Neuronal stem cell (in vitro differentiated cells): ENCODE measurements around the gene SOX18.
A peak's percentile ranks its signal among the peaks of the same experiment; 100 is the strongest.

ENCODE experiments used
- DNase-seq: peaks from one replicate; pipeline ENCODE4 v3.0.0-alpha.2; 2013; ENCODE audit warnings: low spot score
- H2AFZ ChIP-seq: one replicate; pipeline ENCODE4 v1.6.1; 2013; ENCODE audit warnings: mild to moderate bottlenecking, low read length, inconsistent platforms
- H2AK5ac ChIP-seq: 2 replicates; pipeline ENCODE4 v1.6.1; 2013; ENCODE audit warnings: low read depth, mild to moderate bottlenecking, inconsistent platforms, low read length, moderate library complexity, mixed read lengths
- H2BK120ac ChIP-seq: 2 replicates; pipeline ENCODE4 v1.6.1; 2013; ENCODE audit warnings: low read depth, mild to moderate bottlenecking, inconsistent platforms, low read length, moderate library complexity, mixed read lengths
- H2BK12ac ChIP-seq: one replicate; pipeline ENCODE4 v1.6.1; 2013; ENCODE audit warnings: low read length, inconsistent platforms
- H2BK15ac ChIP-seq: 2 replicates; pipeline ENCODE4 v1.6.1; 2013; ENCODE audit warnings: mild to moderate bottlenecking, low read length, inconsistent platforms, mixed read lengths
- H2BK5ac ChIP-seq: one replicate; pipeline ENCODE4 v1.6.1; 2013; ENCODE audit warnings: inconsistent platforms, mild to moderate bottlenecking, low read length, moderate library complexity
- H3K14ac ChIP-seq: one replicate; pipeline ENCODE4 v1.6.1; 2013; ENCODE audit warnings: low read length, inconsistent platforms
- H3K18ac ChIP-seq: 2 replicates; pipeline ENCODE4 v1.6.1; 2013; ENCODE audit warnings: low read length, inconsistent platforms
- H3K23ac ChIP-seq: 2 replicates; pipeline ENCODE4 v1.6.1; 2013; ENCODE audit warnings: low read depth, mild to moderate bottlenecking, mixed read lengths, low read length, inconsistent platforms; ENCODE audit not compliant: poor library complexity
- H3K27ac ChIP-seq: replicated peaks from 3 replicates; pipeline ENCODE4 v1.5.1; 2013; ENCODE audit warnings: low read length, inconsistent platforms
- H3K27me3 ChIP-seq, 3 experiments: 2 replicates each; pipeline ENCODE4 v1.6.1; 2013; ENCODE audit warnings: low read length in 3 of 3, mild to moderate bottlenecking in 2 of 3, inconsistent platforms in 1 of 3, low read depth in 1 of 3, mixed read lengths in 1 of 3, moderate library complexity in 1 of 3; ENCODE audit not compliant: control insufficient read depth in 3 of 3, insufficient read depth in 3 of 3
- H3K36me3 ChIP-seq, 2 donors: replicated peaks in 1 of 2; 2 replicates each; pipeline ENCODE4 v1.6.1; 2013; ENCODE audit warnings: low read length in 2 of 2; ENCODE audit not compliant: control insufficient read depth in 2 of 2, insufficient read depth in 2 of 2
- H3K4ac ChIP-seq: 2 replicates; pipeline ENCODE4 v1.6.1; 2013; ENCODE audit warnings: inconsistent platforms, mild to moderate bottlenecking, low read length, moderate library complexity
- H3K4me1 ChIP-seq, 2 donors: 1 replicate in 1 of 2; 2 replicates in 1 of 2; pipeline ENCODE4 v1.6.1; 2013; ENCODE audit warnings: low read length in 2 of 2, low read depth in 1 of 2; ENCODE audit not compliant: control insufficient read depth in 2 of 2, insufficient read depth in 1 of 2
- H3K4me2 ChIP-seq: one replicate; pipeline ENCODE4 v1.6.1; 2013; ENCODE audit warnings: mild to moderate bottlenecking, low read length, inconsistent platforms; ENCODE audit not compliant: insufficient read depth, poor library complexity, severe bottlenecking
- H3K4me3 ChIP-seq, 2 donors: 2 replicates each; pipeline ENCODE4 v1.5.1; 2013; ENCODE audit warnings: low read length in 2 of 2, mild to moderate bottlenecking in 2 of 2, inconsistent platforms in 1 of 2, moderate library complexity in 1 of 2
- H3K79me1 ChIP-seq: one replicate; pipeline ENCODE4 v1.6.1; 2013; ENCODE audit warnings: low read depth, mild to moderate bottlenecking, inconsistent platforms, low read length, moderate library complexity
- H3K9ac ChIP-seq: one replicate; pipeline ENCODE4 v1.6.1; 2013; ENCODE audit warnings: mild to moderate bottlenecking, low read depth, low read length, inconsistent platforms; ENCODE audit not compliant: poor library complexity
- H3K9me3 ChIP-seq, 2 donors: replicated peaks in 1 of 2; 2 replicates each; pipeline versions ENCODE3 to v1.6.1; 2013; ENCODE audit warnings: low read length in 2 of 2, mild to moderate bottlenecking in 2 of 2, inconsistent platforms in 1 of 2, low read depth in 1 of 2, mixed read lengths in 1 of 2, moderate library complexity in 1 of 2; ENCODE audit not compliant: control insufficient read depth in 2 of 2, insufficient read depth in 1 of 2
- H4K8ac ChIP-seq: one replicate; pipeline ENCODE4 v1.6.1; 2013; ENCODE audit warnings: low read depth, mild to moderate bottlenecking, inconsistent platforms, low read length, moderate library complexity
- H4K91ac ChIP-seq: one replicate; pipeline ENCODE4 v1.6.1; 2013; ENCODE audit warnings: low read length, low read depth, mild to moderate bottlenecking, inconsistent platforms; ENCODE audit not compliant: poor library complexity
- WGBS, 2 donors: extraction: QIAGEN DNeasy Blood & Tissue Kit; methylation state at CpG; one replicate each; pipeline ENCODE4 v1.1.7; 2013; ENCODE audit warnings: missing lambda C conversion rate in 2 of 2, mixed read lengths in 1 of 2; ENCODE audit not compliant: insufficient read length in 2 of 2, insufficient replicate concordance in 1 of 2; ENCODE audit errors: extremely low coverage in 2 of 2; 5-methylcytosine and 5-hydroxymethylcytosine counted together

Gene SOX18

GRCh38 chr20:64029293-64030117 lies 19.9 kb downstream of the SOX18 start:
- Histone ChIP-seq H3K4me3 (no peak overlapping the region), H2BK5ac (no peak overlapping the region), H3K4ac (no peak overlapping the region), H3K14ac (no peak overlapping the region), H3K79me1 (peaks cover 9% of the 10 kb centered on the region), H3K36me3 (peaks cover 65 to 92% of the 10 kb centered on the region in 2 donors), H3K4me1 (no peaks in the 10 kb centered on the region), H2BK120ac (no peak overlapping the region), H3K4me2 (no peak overlapping the region), H2AK5ac (no peak overlapping the region), H3K27ac (no peak overlapping the region), H4K91ac (no peak overlapping the region), H3K23ac (no peak overlapping the region), H2BK12ac (no peak overlapping the region), H4K8ac (no peak overlapping the region), H3K18ac (no peak overlapping the region), H3K9ac (peak overlapping the region; percentile 21), H3K9me3 (no peaks in the 10 kb centered on the region), H3K27me3 (no peaks in the 10 kb centered on the region), H2BK15ac (no peak overlapping the region), H2AFZ (no peak overlapping the region)
- no peak for DNase-seq
- no CpG with 5 or more reads among the region's 38 CpGs for WGBS, 2 donors

- Histone ChIP-seq H3K18ac (no peak overlapping the region), H4K91ac (no peak overlapping the region), H3K27ac (no peak overlapping the region), H2AK5ac (no peak overlapping the region), H2BK120ac (no peak overlapping the region), H2BK12ac (no peak overlapping the region), H4K8ac (no peak overlapping the region), H3K9ac (no peak overlapping the region), H3K4me1 (no peaks in the 10 kb centered on the region), H3K36me3 (peaks cover 72 to 94% of the 10 kb centered on the region in 2 donors), H2BK5ac (no peak overlapping the region), H3K14ac (no peak overlapping the region), H3K4ac (no peak overlapping the region), H3K4me2 (peak overlapping the region; percentile 11), H3K27me3 (no peaks in the 10 kb centered on the region), H2AFZ (no peak overlapping the region), H3K23ac (no peak overlapping the region), H3K9me3 (peaks cover 0 to 1% of the 10 kb centered on the region in 2 donors), H2BK15ac (no peak overlapping the region), H3K79me1 (peaks cover 15% of the 10 kb centered on the region), H3K4me3 (no peak overlapping the region)
- WGBS, 2 donors: no CpG with 5 or more reads among the region's 24 CpGs
- DNase-seq: no peak
These were observed 21.3 kb downstream of the SOX18 start for GRCh38 chr20:64027981-64028685.

GRCh38 chr20:64025826-64026412 lies 23.5 kb downstream of the SOX18 start:
- Histone ChIP-seq H3K9me3 (peaks cover 0 to 3% of the 10 kb centered on the region in 2 donors), H2BK5ac (no peak overlapping the region), H2BK15ac (no peak overlapping the region), H3K4me1 (no peaks in the 10 kb centered on the region), H4K8ac (no peak overlapping the region), H3K4me2 (no peak overlapping the region), H3K27ac (no peak overlapping the region), H3K4ac (no peak overlapping the region), H3K23ac (no peak overlapping the region), H2AFZ (no peak overlapping the region), H3K27me3 (no peaks in the 10 kb centered on the region), H3K4me3 (no peak overlapping the region), H3K14ac (no peak overlapping the region), H3K18ac (no peak overlapping the region), H3K79me1 (peaks cover 25% of the 10 kb centered on the region), H2AK5ac (no peak overlapping the region), H3K9ac (no peak overlapping the region), H2BK12ac (no peak overlapping the region), H2BK120ac (no peak overlapping the region), H3K36me3 (peaks cover 80 to 99% of the 10 kb centered on the region in 2 donors), H4K91ac (no peak overlapping the region)
- no peak for DNase-seq
- WGBS, 2 donors: no CpG with 5 or more reads among the region's 29 CpGs
